ENCODE data around the gene LIN54. TPM values are rescaled to one million over a fixed set of nuclear protein-coding genes. Genes with fewer than 3 reads are reported as not detected.

The LIN54 gene
- total and polyA plus RNA-seq, 4 donors, result 12.8 to 25.7 (median 17.6) TPM

- Histone ChIP-seq H3K4me1 (ENCODE audit: control insufficient read depth, insufficient read depth, low read length) (peaks cover 4% of the 10 kb centered on the region), H3K4me3 (ENCODE audit: low read depth, low read length) (peak overlapping the region; percentile 98), H3K27ac (ENCODE audit: low read depth, low read length) (peak overlapping the region; percentile 98), H3K27me3 (ENCODE audit: control insufficient read depth, insufficient read depth, low read length) (no peaks in the 10 kb centered on the region), H3K36me3 (ENCODE audit: control insufficient read depth, insufficient read depth, low read length) (peaks cover 3% of the 10 kb centered on the region), H3K9me3 (ENCODE audit: control insufficient read depth, insufficient read depth, low read length) (no peaks in the 10 kb centered on the region)
- no peak for DNase-seq (ENCODE audit: low read depth in 4 of 6, low spot score in 6 of 6)
- 0% methylated on average over 14 of the region's 14 CpGs for WGBS (ENCODE audit: insufficient coverage)
These were observed 110.6 kb downstream of the LIN54 start for GRCh38 chr4:82900066-82900410.

- WGBS (ENCODE audit: insufficient coverage), result 0% methylated on average over 2 of the region's 4 CpGs
- DNase-seq (ENCODE audit: low read depth in 4 of 6, low spot score in 6 of 6), result peak in 1 of 6 donors; percentile 9
- Histone ChIP-seq H3K4me3 (ENCODE audit: low read depth, low read length) (peak overlapping the region; percentile 98), H3K9me3 (ENCODE audit: control insufficient read depth, insufficient read depth, low read length) (no peaks in the 10 kb centered on the region), H3K27ac (ENCODE audit: low read depth, low read length) (peak overlapping the region; percentile 98), H3K4me1 (ENCODE audit: control insufficient read depth, insufficient read depth, low read length) (peaks cover 4% of the 10 kb centered on the region), H3K27me3 (ENCODE audit: control insufficient read depth, insufficient read depth, low read length) (no peaks in the 10 kb centered on the region), H3K36me3 (ENCODE audit: control insufficient read depth, insufficient read depth, low read length) (peaks cover 3% of the 10 kb centered on the region)
These were observed 111.1 kb downstream of the LIN54 start for GRCh38 chr4:82899374-82900065.

- WGBS (ENCODE audit: insufficient coverage), result no CpG with 5 or more reads among the region's 7 CpGs
- Histone ChIP-seq H3K4me3 (ENCODE audit: low read depth, low read length) (peak overlapping the region; percentile 98), H3K9me3 (ENCODE audit: control insufficient read depth, insufficient read depth, low read length) (no peaks in the 10 kb centered on the region), H3K4me1 (ENCODE audit: control insufficient read depth, insufficient read depth, low read length) (peaks cover 4% of the 10 kb centered on the region), H3K27me3 (ENCODE audit: control insufficient read depth, insufficient read depth, low read length) (no peaks in the 10 kb centered on the region), H3K27ac (ENCODE audit: low read depth, low read length) (no peak overlapping the region), H3K36me3 (ENCODE audit: control insufficient read depth, insufficient read depth, low read length) (peaks cover 3% of the 10 kb centered on the region)
- peak in 2 of 6 donors; percentile 7 to 28 for DNase-seq (ENCODE audit: low read depth in 4 of 6, low spot score in 6 of 6)
These were observed 112.0 kb downstream of the LIN54 start for GRCh38 chr4:82898322-82899243.

- Histone ChIP-seq H3K27me3 (ENCODE audit: control insufficient read depth, insufficient read depth, low read length) (no peaks in the 10 kb centered on the region), H3K4me3 (ENCODE audit: low read depth, low read length) (no peak overlapping the region), H3K27ac (ENCODE audit: low read depth, low read length) (no peak overlapping the region), H3K9me3 (ENCODE audit: control insufficient read depth, insufficient read depth, low read length) (no peaks in the 10 kb centered on the region), H3K36me3 (ENCODE audit: control insufficient read depth, insufficient read depth, low read length) (peaks cover 6% of the 10 kb centered on the region), H3K4me1 (ENCODE audit: control insufficient read depth, insufficient read depth, low read length) (no peaks in the 10 kb centered on the region)
- no peak for DNase-seq (ENCODE audit: low read depth in 4 of 6, low spot score in 6 of 6)
- 100% methylated on average over 1 of the region's 1 CpG for WGBS (ENCODE audit: insufficient coverage)
These were observed 113.9 kb downstream of the LIN54 start for GRCh38 chr4:82896755-82897154.

GRCh38 chr4:82893942-82894341, 116.7 kb downstream of the LIN54 start:
- H3K4me1 ChIP-seq (ENCODE audit: control insufficient read depth, insufficient read depth, low read length), result peaks cover 4% of the 10 kb centered on the region
- no peaks in the 10 kb centered on the region for H3K27me3 ChIP-seq (ENCODE audit: control insufficient read depth, insufficient read depth, low read length)
- no peak for DNase-seq (ENCODE audit: low read depth in 4 of 6, low spot score in 6 of 6)
- H3K27ac ChIP-seq (ENCODE audit: low read depth, low read length), result no peak overlapping the region
- no peak overlapping the region for H3K4me3 ChIP-seq (ENCODE audit: low read depth, low read length)
- no peaks in the 10 kb centered on the region for H3K9me3 ChIP-seq (ENCODE audit: control insufficient read depth, insufficient read depth, low read length)
- peaks cover 6% of the 10 kb centered on the region for H3K36me3 ChIP-seq (ENCODE audit: control insufficient read depth, insufficient read depth, low read length)
- WGBS (ENCODE audit: insufficient coverage), result 96% methylated on average over 2 of the region's 3 CpGs

- no peak overlapping the region for H3K27ac ChIP-seq (ENCODE audit: low read depth, low read length)
- peaks cover 6% of the 10 kb centered on the region for H3K36me3 ChIP-seq (ENCODE audit: control insufficient read depth, insufficient read depth, low read length)
- no peak overlapping the region for H3K4me3 ChIP-seq (ENCODE audit: low read depth, low read length)
- peaks cover 4% of the 10 kb centered on the region for H3K4me1 ChIP-seq (ENCODE audit: control insufficient read depth, insufficient read depth, low read length)
- WGBS (ENCODE audit: insufficient coverage), result no CpG with 5 or more reads among the region's 1 CpG
- H3K27me3 ChIP-seq (ENCODE audit: control insufficient read depth, insufficient read depth, low read length), result no peaks in the 10 kb centered on the region
- DNase-seq (ENCODE audit: low read depth in 4 of 6, low spot score in 6 of 6), result no peak
- no peaks in the 10 kb centered on the region for H3K9me3 ChIP-seq (ENCODE audit: control insufficient read depth, insufficient read depth, low read length)
These were observed 118.2 kb downstream of the LIN54 start for GRCh38 chr4:82892467-82892802.

- DNase-seq (ENCODE audit: low read depth in 4 of 6, low spot score in 6 of 6), result no peak
- H3K27ac ChIP-seq (ENCODE audit: low read depth, low read length), result peak overlapping the region; percentile 97
- peaks cover 6% of the 10 kb centered on the region for H3K36me3 ChIP-seq (ENCODE audit: control insufficient read depth, insufficient read depth, low read length)
- no peaks in the 10 kb centered on the region for H3K9me3 ChIP-seq (ENCODE audit: control insufficient read depth, insufficient read depth, low read length)
- WGBS (ENCODE audit: insufficient coverage), result 27% methylated on average over 2 of the region's 7 CpGs
- H3K4me1 ChIP-seq (ENCODE audit: control insufficient read depth, insufficient read depth, low read length), result peaks cover 4% of the 10 kb centered on the region
- H3K4me3 ChIP-seq (ENCODE audit: low read depth, low read length), result peak overlapping the region; percentile 99
- H3K27me3 ChIP-seq (ENCODE audit: control insufficient read depth, insufficient read depth, low read length), result no peaks in the 10 kb centered on the region
These were observed 118.7 kb downstream of the LIN54 start for GRCh38 chr4:82891707-82892466.

GRCh38 chr4:82890901-82891706, 119.5 kb downstream of the LIN54 start, which contains the start of gene SEC31A:
Gene SEC31A (minus strand): TSS chr4:82891153. CDS start chr4:82881936, 9,217 bp downstream.
- no peaks in the 10 kb centered on the region for H3K9me3 ChIP-seq (ENCODE audit: control insufficient read depth, insufficient read depth, low read length)
- H3K4me1 ChIP-seq (ENCODE audit: control insufficient read depth, insufficient read depth, low read length), result peaks cover 4% of the 10 kb centered on the region
- 0% methylated on average over 66 of the region's 71 CpGs for WGBS (ENCODE audit: insufficient coverage)
- DNase-seq (ENCODE audit: low read depth in 4 of 6, low spot score in 6 of 6), result peak; percentile 76 to 98 (median 90)
- peaks cover 6% of the 10 kb centered on the region for H3K36me3 ChIP-seq (ENCODE audit: control insufficient read depth, insufficient read depth, low read length)
- peak within 1 kb of the TSS; percentile 99 for H3K4me3 ChIP-seq (ENCODE audit: low read depth, low read length)
- H3K27me3 ChIP-seq (ENCODE audit: control insufficient read depth, insufficient read depth, low read length), result no peaks in the 10 kb centered on the region
- H3K27ac ChIP-seq (ENCODE audit: low read depth, low read length), result peak within 1 kb of the TSS; percentile 97

GRCh38 chr4:82890528-82890900, 120.1 kb downstream of the LIN54 start:
- Histone ChIP-seq H3K27me3 (ENCODE audit: control insufficient read depth, insufficient read depth, low read length) (no peaks in the 10 kb centered on the region), H3K36me3 (ENCODE audit: control insufficient read depth, insufficient read depth, low read length) (peaks cover 6% of the 10 kb centered on the region), H3K27ac (ENCODE audit: low read depth, low read length) (peak overlapping the region; percentile 97), H3K4me1 (ENCODE audit: control insufficient read depth, insufficient read depth, low read length) (peaks cover 4% of the 10 kb centered on the region), H3K4me3 (ENCODE audit: low read depth, low read length) (peak overlapping the region; percentile 99), H3K9me3 (ENCODE audit: control insufficient read depth, insufficient read depth, low read length) (no peaks in the 10 kb centered on the region)
- under 1% methylated on average over 16 of the region's 16 CpGs for whole genome bisulfite sequencing (ENCODE audit: insufficient coverage)
- DNase-seq (ENCODE audit: low read depth in 4 of 6, low spot score in 6 of 6), result no peak

All from spinal cord (tissue), 10 donors.